GM19023 (cell line): ENCODE measurements around the gene ADGRE2.
"Not testable (repeated sequence)": the region's sequence is repeated elsewhere in the genome, so short reads cannot be mapped to it uniquely, and the experiment has no call there.

Experiments
- ATAC-seq: cut with Tn5 transposase; IDR thresholded peaks from one replicate; pipeline ENCODE4 v1.9.1; 2021; ENCODE audit warnings: mild to moderate bottlenecking, moderate library complexity; ENCODE audit not compliant: unreplicated experiment

ADGRE2 gene

DNA sequence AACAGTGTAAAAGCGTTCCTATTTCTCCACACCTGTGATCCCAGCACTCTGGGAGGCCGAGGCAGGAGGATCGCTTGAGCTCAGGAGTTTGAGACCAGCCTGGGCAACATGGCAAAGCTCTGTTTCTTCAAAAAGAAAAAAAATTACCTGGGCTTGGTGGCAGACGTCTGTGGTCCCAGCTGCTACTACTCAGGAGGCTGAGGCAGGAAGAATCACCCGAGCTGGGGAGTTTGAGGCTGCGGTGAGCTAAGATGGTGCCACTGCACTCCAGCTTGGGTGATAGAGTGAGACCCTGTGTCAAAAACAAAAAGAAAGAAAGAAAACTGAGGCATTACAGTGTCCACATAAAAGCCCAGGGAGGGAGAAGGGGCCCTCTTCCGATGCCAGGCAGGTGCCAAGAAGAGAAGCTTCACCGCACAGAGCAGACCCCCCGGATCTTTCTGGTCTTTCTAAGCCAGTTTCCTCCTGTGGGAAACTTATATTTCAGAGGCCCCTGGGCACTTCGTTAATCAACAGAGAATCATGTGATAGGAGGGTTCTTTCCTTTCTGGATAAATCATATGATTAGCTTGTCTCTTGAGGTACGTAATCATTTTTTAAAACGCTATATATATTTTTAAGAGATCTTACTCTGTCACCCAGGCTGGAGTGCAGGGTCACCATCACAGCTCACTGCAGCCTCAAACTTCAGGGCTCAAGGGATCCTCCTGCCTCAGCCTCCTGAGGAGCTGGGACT is at the start of gene ADGRE2:
Gene ADGRE2, minus strand, starts transcription at position 451 of the 736 bp plus-strand sequence. CDS start 1,804 bp downstream, outside the sequence.
- not testable (repeated sequence) for ATAC-seq

DNA sequence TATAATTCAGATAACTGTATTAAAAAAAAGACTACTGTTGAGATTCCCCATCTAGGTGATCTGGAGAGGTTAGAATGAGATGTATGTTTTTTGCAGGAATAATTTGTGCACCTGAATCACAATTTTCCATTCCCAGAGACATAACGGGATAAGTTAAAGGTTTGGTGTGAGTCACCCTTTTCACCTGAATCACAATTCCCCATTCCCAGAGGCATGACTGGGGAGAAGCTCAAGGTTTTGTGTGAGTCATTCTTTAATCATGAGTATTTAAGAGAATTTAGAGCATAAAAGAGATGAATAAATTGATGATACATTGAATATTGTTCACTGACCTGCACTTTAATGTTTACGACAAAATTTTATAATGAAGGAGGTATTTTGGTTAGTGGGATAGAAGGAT is 47.6 kb upstream of the ADGRE2 start:
- no peak for ATAC-seq

DNA sequence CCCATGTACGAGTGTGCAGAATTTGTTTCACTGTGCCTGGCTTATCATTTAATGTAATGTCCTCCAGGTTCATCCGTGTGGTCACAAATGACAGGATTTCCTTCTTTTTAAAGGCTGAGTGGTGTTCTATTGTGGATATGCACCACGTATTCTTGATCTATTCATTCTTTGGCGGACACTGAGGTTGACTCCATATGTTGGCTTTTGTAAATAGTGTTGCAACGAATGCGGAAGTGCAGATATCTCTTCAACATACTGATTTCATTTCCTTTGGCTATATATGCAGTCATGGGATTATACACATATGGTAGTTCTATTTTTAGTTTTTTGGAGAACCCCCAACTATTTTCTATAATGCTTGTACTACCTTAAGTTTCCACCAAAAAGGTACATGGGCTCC is 43.6 kb upstream of the ADGRE2 start:
- no peak for ATAC-seq

DNA sequence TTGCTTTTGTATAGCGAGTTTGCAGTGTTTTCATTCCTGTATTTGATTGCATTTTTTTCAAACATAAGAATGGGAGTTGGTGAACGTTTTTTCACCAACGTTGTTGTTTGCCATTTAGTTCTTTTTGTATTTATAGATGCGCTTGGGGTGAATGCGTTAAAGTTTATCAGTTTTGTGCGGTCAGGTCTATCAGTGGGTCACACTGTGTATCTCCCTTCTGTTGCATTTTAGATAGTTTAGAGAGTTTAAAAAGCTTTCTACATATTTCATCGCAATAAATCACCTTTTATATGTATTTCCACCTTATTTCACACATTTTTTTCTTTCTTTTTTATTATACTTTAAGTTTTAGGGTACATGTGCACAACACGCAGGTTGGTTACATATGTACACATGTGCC is 40.2 kb upstream of the ADGRE2 start:
- ATAC-seq = no peak

DNA sequence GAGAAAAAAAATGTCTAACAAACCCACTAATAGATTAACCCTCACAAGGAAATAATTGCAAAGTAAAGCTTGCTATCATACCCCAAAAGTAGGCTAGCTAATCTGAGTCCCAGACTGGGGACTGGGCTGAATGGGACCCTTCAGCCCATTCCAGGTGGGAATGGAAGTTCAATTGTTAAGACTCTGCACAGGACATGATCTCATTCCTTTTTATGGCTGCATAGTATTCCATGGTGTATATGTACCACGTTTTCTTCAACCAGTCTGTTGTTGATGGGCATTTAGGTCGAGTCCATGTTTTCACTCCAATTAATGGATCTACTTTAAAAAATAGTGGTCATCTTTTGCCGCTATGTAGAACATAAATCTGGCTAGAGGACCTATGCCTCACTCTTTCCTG is 38.7 kb upstream of the ADGRE2 start:
- no peak for ATAC-seq

DNA sequence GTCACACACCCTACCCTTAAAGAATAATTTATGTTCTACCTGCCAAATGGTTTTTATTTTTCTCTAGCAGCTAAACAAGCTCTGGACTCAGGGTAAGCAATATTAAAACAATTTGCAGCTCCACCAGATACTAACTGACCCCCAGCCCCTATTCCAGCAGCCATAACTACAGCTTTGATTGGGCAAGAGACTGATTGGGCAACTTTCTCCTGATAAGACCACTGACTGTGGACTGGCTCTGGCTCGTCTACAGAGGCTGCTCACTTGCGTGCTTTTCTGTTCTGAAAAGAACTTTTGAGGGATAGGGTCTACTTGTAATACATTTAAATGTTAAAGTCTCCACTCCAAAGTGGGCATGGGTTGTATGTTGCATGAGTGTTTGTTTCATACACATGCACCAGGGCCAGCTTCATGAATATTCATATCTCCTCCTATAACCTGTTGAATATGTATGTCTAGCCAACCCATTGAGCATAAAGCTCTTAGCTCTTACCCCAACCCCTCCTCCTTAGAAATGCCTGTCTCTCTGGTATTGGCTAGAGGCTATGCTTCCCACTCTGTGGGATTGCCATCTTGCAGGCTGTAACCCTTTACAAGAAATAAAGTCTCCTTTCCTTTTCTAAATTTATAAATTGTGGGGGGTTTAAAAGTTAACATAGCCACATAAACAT is 36.8 kb upstream of the ADGRE2 start:
- ATAC-seq = no peak

DNA sequence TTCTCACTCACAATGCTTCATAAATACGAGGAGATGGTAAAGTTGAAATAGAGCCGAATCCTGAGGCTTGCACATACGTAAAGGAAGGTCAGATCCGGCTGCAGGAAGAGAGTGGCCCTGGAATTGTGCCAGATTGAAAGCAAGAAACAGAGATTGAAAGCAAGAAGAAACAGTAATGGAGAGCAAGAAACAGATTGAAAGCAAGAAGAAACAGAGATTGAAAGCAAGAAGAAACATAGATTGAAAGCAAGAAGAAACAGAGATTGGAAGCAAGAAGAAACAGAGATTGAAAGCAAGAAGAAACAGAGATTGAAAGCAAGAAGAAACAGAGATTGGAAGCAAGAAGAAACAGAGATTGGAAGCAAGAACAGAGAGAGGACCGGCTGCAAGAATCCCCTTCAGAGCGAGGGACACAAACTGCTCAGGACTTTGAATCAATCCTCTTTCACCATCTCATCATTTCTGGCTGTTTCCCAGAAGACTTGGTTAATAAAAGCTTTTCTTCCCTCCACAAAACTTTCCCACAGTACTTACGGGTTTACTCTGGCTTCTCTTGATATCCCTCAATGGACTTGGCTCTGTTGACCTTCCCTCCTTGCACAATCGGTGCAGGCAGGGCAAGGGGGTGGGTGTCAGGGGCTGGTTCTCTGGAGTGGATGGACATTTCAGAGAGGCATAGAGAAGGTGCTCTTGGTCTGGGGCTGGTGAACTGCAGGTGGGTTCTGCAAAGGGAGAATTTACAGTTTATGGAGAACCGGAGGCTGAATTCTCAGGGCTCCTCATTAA is 31.1 kb upstream of the ADGRE2 start:
- ATAC-seq = no peak

DNA sequence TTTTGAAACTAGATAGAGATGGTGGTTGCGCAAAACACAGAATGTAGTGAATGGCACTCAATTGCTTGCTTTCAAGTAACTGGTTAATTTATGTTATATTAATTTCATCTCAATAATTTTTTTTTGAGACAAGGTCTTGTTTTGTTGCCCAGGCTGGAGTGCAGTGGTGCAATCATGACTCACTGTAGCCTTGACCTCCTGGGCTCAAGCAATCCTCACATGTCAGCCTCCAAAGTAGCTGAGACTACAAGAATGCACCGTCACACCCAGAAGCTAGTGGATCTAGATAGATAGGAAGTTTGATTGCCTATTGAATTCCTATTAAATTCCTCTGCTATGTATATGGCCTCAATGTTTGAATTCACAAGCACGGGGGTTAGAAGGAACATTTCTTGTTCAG is 26.4 kb upstream of the ADGRE2 start:
- ATAC-seq = no peak

DNA sequence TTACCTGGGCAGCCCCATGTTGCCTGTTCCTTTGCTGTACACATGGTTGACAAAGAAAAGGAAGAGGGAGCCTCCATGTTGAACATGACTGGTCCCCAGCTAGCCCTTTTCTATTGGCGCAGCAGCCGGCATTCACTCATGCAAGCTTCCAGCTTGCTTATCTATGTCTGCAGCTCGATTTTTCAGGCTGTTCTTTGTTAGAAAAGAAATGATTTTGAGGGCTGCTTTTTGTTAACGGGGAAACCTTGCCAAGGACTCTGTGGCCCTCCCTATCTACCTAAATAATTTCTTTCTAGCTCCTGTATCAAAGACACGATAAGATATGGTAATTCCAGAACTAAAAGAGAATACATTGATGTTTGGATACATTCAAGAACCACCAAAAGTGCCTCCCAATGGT is 20.4 kb upstream of the ADGRE2 start:
- no peak for ATAC-seq

DNA sequence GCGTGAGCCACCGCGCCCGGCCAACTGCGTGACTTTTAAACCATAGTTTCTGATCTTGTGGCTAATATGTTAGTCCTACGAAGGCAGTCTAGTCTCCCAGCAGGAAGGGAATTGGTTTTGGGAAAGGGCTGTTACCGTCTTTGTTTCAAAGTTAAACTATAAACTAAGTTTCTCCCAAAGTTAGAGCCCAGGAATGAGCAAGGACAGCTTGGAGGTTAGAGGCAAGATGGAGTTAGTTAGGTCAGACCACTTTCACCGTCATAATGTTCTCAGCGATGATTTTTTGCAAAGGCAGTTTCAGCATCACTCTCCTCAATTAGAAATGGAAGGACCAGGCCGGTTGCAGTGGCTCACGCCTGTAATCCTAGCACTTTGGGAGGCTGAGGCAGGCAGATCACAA is 17.7 kb upstream of the ADGRE2 start:
- no peak for ATAC-seq

DNA sequence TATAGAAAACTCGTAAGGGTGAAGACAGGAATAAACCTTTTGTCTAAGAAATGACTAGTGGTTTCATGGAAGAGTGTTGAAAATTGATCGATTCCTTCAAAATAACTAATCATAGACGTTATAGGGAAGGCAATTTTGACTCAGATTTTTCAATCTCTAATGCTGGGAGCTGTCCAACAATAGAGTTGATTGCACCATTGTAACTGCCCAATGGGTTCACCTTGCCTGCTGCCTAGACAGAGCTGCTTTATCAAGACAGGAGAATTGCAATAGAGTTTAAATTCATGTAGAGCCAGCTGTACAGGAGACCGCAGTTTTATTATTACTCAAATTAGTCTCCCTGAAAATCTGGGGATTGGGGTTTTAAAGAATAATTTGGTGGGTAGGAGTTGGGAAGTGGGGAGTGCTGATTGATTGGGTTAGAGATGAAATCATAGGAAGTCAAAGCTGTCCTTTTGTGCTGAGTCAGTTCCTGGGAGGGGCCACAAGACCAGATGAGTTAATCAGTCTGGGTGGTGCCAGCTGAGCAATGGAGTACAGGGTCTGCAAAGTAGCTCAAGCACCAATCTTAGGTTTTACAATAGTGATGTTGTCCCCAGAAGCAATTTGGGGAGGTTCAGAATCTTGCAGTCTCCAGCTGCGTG is 16.8 kb upstream of the ADGRE2 start:
- no peak for ATAC-seq

DNA sequence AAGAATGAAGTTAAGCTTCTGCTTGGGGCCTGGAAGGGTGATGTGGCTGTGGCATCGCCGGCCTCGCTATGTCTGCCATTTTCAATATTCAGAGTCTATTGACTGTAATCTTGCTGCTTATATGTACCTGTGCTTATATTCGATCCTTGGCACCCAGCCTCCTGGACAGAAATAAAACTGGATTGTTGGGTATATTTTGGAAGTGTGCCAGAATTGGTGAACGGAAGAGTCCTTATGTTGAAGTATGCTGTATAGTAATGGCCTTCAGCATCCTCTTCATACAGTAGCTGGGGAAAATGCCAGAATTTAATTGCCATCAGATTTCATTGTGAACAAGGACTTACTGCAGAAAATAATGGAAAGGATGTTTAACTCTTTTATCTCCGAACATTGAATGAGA is 13.9 kb upstream of the ADGRE2 start:
- ATAC-seq = not testable (repeated sequence)

DNA sequence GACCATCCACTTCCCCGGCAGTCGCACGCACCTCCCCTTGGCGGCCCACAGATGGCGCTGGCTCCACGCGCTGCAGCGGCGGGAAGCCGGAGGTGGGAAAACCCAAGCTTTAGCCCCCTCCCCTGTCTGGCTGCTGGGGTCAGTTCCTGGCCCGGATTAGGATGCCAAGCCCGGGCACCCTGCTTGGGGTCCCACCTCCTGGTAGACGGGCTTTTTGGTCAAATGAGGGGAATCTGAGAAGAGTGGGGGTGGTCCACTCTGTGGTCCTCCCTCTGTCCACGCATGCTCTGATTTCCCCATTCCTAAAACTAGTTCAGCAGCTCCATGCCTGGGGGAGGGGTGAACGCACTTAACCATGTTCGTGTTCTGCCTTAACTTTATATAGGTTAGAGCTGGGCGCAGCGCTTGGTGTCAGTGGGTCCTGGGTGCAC is 8.1 kb upstream of the ADGRE2 start:
- no peak for ATAC-seq

DNA sequence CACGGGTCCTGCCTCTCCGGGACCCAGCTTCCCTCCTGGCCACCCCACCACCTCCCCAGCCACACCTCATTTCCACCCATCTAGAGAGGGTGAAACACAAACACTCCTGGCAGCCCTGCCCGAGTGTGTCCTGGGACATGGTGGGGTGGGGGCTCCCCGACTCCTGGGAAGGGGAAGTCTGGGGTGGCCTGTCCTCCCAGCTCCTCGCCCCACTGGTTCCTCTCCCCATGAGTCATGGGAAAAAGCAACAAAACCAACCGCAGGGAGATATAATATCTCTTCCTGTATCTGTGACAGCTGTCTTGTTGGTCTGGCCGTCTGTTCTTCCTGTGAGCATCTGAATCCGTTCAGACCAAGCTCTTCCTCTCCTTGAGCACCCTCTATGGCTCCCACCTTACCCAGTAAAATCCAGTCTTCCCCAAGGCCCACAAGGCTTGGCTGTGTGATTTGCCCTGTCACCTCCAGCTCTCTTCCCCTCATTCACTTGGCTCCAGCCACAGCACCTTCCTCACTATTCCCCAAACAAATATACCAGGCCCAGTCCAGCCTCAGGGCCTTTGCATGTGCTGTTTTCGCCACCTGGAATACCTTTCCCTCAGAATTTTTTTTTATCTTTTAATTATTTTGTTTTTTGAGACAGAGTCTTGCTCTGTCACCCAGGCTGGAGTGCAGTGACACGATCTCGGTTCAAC is 6.9 kb upstream of the ADGRE2 start:
- ATAC-seq = not testable (repeated sequence)

DNA sequence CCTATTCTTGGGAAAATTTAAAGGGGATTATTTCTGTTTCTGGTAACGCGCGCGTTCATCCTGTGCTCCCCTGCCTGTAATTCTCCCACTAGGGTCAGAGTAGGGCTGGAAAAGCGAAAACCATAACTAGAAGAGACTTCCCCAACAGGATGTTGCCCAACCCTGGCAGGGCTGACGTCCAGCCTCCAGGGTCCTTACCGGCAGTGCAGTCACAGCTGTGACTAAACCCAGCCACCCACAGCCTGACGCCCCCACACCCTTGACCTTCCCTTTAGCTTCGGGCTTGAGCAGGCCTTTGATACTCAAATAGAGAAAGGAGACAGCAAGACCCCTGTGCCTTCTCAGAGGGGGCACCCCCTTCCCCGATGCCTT is 6.4 kb upstream of the ADGRE2 start:
- ATAC-seq = not testable (repeated sequence)

DNA sequence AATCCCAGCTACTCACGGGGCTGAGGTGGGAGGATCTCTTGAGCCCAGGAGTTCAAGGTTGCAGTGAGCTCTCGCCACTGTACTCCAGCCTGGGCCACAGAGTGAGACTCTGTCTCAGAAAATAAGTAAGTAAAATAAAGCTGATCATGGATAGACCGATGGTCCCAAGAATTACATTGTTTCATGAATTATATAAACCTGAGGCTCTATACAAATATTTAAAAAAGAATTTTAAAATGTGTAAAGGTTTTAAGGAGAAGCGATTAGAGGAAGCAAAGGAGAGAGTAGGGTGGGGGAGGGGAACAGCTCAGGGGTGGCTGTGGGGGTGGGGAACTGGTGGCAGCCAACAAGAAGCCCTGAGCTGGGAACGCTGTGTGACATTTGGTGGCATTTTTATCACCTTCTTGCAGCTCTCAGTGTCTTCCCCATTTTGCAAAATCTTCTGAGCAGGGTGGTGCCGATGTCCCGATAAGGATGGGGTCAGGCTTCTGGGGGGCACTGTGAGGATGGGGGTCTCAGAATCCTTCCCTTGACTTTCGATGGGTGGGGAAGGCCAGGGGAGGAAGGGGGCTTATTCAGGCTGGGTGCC is 5.1 kb upstream of the ADGRE2 start:
- ATAC-seq = not testable (repeated sequence)

DNA sequence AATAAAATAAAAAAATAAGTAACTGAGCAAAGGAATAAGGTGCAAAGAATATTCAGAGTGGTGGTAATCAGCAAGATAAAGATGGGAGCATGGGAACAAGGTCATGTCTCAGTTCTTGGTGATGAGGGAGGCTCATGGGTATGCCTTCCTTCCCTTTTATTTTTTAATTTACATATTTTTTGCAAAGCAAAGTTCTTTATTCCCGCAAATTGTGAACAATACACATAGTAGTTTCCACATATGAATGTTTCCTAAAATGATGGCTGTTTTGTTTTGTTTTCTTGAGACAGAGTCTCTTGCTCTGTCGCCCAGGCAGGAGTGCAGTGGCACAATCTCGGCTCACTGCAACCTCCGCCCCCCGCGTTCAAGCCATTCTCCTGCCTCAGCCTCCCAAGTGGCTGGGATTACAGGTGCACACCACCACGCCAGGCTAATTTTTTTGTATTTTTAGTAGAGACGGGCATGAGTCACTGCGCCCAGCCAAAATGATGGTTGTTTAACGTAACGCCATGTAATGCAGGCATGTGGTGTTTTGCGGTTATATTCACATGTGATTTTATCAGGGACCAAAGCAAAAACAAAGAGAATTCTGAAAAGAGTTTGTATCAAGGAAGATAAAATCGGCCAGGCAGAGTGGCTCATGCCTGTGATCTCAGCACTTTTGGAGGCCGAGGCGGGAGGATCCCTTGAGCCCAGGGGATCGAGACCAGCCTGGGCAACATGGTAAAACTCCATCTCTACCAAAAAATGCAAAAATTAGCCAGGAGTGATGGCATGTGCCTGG is 4.5 kb upstream of the ADGRE2 start:
- no peak for ATAC-seq

DNA sequence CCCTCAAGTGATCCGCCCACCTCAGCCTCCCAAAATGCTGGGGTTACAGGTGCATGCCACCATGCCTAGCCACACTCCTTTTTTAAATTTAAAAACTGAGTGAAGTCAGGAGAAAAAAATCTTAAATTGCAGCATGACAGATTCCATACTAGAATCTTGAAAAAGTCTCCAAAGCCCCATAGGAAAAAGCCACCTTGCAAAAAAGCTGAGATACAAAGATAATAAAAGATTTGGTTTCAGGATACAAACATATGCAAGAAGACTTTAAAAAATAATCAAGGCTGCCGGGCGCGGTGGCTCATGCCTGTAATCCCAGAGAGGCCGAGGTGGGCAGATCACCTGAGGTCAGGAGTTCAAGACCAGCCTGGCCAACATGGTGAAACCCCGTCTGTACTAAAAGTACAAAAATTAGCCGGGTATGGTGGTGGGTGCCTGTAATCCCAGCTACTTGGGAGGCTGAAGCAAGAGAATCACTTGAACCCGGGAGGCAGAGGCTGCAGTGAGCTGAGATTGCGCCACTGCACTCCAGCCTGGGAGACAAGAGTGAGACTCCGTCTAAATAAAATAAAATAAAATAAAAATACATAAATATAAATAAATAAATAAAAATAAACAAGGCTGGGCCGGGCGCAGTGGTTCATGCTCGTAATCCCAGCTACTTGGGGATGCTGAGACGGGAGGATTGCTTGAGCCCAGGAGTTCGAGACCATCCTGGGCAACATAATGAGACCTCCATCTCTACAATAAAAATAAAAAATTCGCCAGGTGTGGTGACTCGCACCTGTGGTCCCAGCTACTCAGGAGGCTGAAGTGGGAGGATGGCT is 3.6 kb upstream of the ADGRE2 start:
- ATAC-seq = not testable (repeated sequence)
